HPDE6-E6E7 (cell line): Measurements from ENCODE around the gene TRAPPC10.

Experiments
- DNase-seq: peaks from one replicate; pipeline ENCODE4 v3.0.0; 2011; ENCODE audit warnings: missing footprints; ENCODE audit errors: extremely low spot score

The TRAPPC10 gene

GRCh38 chr21:43981871-43982210 lies 30.3 kb upstream of the TRAPPC10 start:
- no peak for DNase-seq

- no peak for DNase-seq
These were observed 29.5 kb upstream of the TRAPPC10 start for GRCh38 chr21:43982489-43983078.

DNA sequence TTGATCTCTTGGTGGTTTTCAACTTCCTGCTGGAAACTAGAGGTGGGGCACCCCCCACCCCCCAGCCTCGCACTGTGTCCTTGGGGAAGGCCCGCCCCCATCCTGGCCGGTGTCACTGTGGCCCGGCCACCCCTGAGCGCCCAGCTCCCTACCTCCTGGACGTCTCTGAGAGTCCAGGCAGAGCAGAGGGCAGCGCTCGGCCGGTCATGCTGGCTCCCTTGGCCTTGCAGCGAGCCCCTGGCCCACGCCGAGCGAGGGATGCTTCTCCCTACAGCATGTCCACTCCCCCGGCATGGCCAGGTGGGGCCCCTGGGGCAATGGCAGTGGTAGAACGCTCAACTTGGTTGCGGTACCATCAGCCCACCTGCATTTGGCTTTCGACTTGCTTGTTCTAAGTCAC lies 28.7 kb upstream of the TRAPPC10 start:
- no peak for DNase-seq

GRCh38 chr21:43983860-43984420 lies 28.2 kb upstream of the TRAPPC10 start:
- no peak for DNase-seq

DNA sequence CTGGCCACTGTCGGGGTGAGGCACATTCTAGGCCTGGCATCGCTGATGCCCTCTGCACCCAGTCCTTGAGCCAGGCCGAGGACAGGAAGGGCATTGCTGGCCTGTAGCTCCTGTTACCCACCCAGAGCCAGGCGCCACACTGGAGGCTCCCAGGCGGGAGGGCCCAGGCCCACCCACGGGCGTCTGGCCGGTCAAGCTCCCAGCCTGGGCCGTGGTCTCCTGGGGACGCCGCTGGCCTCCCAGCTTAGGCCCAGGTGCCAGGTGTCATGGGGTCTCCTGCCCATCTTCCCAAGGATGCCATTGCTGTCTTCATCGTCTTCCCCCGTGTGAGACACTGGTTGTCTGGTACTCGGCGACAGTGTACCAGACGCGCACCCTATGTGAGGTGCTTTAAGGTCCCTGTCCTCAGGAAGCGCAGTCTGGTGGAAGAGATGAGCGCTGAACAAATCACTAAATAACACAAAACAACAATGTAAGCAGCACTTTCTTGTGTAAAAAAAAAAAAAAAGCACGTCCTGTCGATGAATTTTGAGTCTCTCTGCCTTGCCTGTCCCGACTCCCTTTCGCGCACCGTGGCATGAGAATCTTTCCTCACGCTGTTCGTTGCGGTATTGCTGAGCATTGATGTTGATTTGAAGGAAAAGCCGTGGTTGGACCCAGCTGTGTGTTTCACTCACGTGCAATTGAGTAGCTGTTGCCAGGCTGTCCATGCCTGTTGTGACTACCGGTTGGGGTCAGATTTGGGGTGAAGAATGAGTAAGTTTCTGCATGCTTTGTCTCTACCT lies 27.0 kb upstream of the TRAPPC10 start:
- DNase-seq: no peak

- no peak for DNase-seq
These were observed 26.3 kb upstream of the TRAPPC10 start for GRCh38 chr21:43985690-43986251.

GRCh38 chr21:43986544-43987451 lies 25.3 kb upstream of the TRAPPC10 start:
- DNase-seq: no peak

DNA sequence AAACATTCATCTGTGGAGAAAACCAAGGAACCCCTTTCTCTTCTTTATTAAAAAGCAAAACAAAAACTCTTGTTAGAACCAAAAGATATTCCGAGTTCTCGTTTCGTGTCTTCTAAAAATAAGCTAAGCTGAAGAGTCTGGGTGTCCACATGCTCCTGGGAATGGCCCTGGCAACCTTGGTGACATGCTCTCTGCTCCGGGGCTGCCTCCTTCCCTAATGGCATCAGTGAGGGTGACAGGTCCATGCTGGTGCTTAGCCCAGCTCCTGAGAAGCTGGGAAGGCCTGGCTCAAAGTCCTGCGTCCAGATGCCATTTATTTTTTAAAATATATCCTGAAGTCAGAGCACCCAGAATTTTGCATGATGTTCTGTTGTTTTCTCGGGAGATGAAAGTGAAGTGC lies 24.6 kb upstream of the TRAPPC10 start:
- no peak for DNase-seq

GRCh38 chr21:43988016-43988415 lies 24.1 kb upstream of the TRAPPC10 start:
- no peak for DNase-seq

GRCh38 chr21:43988506-43989230 lies 23.4 kb upstream of the TRAPPC10 start:
- DNase-seq: no peak

GRCh38 chr21:43989401-43989800 lies 22.7 kb upstream of the TRAPPC10 start:
- DNase-seq: no peak

- no peak for DNase-seq
These were observed 20.6 kb upstream of the TRAPPC10 start for GRCh38 chr21:43991447-43991991.

DNA sequence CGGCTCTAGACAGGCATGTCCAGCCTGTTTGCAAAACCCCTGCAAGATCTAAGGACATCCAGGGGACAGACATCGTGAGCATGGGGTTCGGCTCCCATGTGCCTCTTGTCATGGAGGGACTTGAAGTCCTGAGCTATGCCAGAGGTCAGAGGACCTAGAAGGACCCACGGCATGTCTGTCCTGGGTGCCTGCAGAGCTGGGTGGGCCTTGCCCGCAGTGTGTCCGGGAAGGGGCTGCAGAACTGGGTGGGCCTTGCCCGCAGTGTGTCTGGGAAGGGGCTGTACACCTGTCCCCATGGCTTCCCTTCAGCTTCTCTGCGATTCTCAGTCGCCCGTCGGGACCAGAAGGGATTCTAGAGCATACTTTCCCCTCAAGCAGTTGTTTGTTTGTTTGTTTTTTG lies 20.0 kb upstream of the TRAPPC10 start:
- no peak for DNase-seq

GRCh38 chr21:43993420-43993934 lies 18.6 kb upstream of the TRAPPC10 start:
- DNase-seq: no peak

GRCh38 chr21:43994085-43994484 lies 18.0 kb upstream of the TRAPPC10 start:
- DNase-seq: no peak

DNA sequence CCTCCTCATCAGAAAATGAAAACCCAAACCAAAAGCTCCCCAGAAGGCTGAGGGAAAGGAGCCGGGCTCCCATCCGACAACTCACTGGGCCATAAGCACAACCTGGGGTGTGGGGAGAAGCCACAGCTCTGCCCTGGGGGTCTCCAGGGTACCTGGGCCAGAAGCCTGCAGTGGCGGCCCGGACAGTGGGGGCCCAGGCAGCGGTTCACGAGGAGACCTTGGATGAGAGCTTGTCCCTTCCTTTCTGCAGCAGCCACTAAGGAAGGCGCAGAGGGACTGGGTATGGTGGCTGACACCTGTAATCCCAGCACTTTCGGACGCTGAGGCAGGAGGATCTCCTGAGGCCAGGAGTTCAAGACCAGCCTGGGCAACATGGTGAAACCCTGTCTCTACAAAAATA lies 17.5 kb upstream of the TRAPPC10 start:
- DNase-seq: no peak

DNA sequence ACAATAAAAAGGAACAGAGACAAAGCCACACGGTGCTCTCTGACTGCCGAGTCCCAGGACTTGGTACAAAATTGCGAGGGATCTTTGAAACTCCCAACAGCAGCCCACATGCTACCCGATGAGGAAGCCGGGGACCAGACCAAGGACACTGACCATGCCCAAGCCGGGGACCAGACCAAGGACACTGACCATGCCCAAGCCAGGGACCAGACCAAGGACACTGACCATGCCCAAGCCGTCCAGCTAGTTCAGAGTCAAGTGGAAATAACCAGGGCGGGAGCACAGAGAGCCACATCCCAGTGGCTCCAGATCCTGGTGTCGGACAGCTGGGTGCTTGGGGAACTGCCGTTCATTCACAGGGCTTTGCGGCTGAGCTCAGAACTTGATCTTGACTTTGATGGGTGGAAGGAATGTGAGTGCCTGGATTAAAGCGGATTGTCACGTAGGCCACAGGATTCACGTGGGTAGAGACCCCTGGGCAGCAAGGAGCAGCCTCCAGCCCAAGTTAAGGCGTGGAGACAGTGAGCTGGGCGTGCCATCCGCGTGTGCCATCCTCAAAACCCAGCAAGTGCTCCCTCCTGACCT lies 16.5 kb upstream of the TRAPPC10 start:
- no peak for DNase-seq

- DNase-seq: no peak
These were observed 14.1 kb upstream of the TRAPPC10 start for GRCh38 chr21:43997766-43998742.

DNA sequence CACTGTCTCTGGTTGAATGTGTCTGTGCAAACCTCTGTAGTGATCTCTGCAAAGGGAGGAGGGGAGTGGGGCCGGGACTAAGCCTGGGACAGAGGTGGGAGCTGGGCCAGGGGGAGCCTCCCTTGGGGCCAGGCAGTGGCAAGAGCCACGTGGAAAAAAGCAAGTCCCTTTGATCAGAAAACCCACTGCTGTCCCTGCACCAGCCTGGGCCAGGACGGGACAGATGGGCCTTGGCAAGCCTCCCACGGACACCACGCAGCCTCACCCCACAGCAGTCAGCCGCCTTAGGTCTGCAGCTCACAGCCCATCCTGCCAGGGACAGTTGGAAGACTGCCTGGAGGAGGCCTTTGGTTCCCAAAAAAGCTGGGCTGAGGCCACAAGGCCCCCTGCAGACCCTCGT lies 11.7 kb upstream of the TRAPPC10 start:
- DNase-seq: no peak
